Fibroblast of lung (primary cell): ENCODE measurements around the gene JADE2. TPM values are rescaled to one million over a fixed set of nuclear protein-coding genes. Genes with fewer than 3 reads are reported as not detected.

ENCODE experiments used
- DNase-seq, 2 donors: peaks; one replicate each; pipeline versions ENCODE4 v3.0.0 to v3.0.0-alpha.2; 2010; ENCODE audit warnings: low read depth in 2 of 2
- H2AFZ ChIP-seq: 2 replicates; pipeline ENCODE4 v1.5.1; 2012; ENCODE audit warnings: low read length, control low read depth, inconsistent platforms
- H3K27ac ChIP-seq: 2 replicates; pipeline ENCODE4 v1.5.1; 2011; ENCODE audit warnings: low read length, control low read depth; ENCODE audit not compliant: insufficient read depth
- H3K27me3 ChIP-seq: 2 replicates; pipeline ENCODE4 v1.5.1; 2011; ENCODE audit warnings: mild to moderate bottlenecking, low read length; ENCODE audit not compliant: control insufficient read depth, insufficient read depth
- H3K36me3 ChIP-seq: 2 replicates; pipeline ENCODE4 v1.5.1; 2011; ENCODE audit warnings: low read length; ENCODE audit not compliant: control insufficient read depth, insufficient read depth
- H3K4me1 ChIP-seq: 2 replicates; pipeline ENCODE4 v1.5.1; 2011; ENCODE audit warnings: low read length; ENCODE audit not compliant: control insufficient read depth, insufficient read depth; ENCODE audit errors: extremely low read depth
- H3K4me2 ChIP-seq: 2 replicates; pipeline ENCODE4 v1.5.1; 2011; ENCODE audit warnings: low read length, control low read depth; ENCODE audit not compliant: insufficient read depth; ENCODE audit errors: extremely low read depth
- H3K4me3 ChIP-seq, 4 experiments: fragments of 200-600 bp in 1 of 4; sonication (generic) in 1 of 4; replicated peaks in 1 of 4; 2 replicates each; pipeline ENCODE4 v1.5.1; 2011 to 2016; ENCODE audit warnings: low read length in 4 of 4, low read depth in 3 of 4, mild to moderate bottlenecking in 3 of 4, control low read depth in 2 of 4, inconsistent platforms in 1 of 4, mixed read lengths in 1 of 4; ENCODE audit not compliant: insufficient read depth in 1 of 4; ENCODE audit errors: control extremely low read depth in 1 of 4
- H3K79me2 ChIP-seq: 2 replicates; pipeline ENCODE4 v1.5.1; 2012; ENCODE audit warnings: mild to moderate bottlenecking, low read length, inconsistent platforms; ENCODE audit not compliant: control insufficient read depth, insufficient read depth
- H3K9ac ChIP-seq: 2 replicates; pipeline ENCODE4 v1.5.1; 2011; ENCODE audit warnings: mild to moderate bottlenecking, low read length, control low read depth; ENCODE audit not compliant: insufficient read depth
- H3K9me3 ChIP-seq: 2 replicates; pipeline ENCODE4 v1.5.1; 2012; ENCODE audit warnings: low read depth, low read length; ENCODE audit not compliant: control insufficient read depth, insufficient read depth
- H4K20me1 ChIP-seq: 2 replicates; pipeline ENCODE4 v1.5.1; 2011; ENCODE audit warnings: low read length; ENCODE audit not compliant: control insufficient read depth, insufficient read depth; ENCODE audit errors: extremely low read depth
- CTCF ChIP-seq, 2 donors: IDR thresholded peaks in 1 of 2; conservative IDR thresholded peaks in 1 of 2; 1 replicate in 1 of 2; 2 replicates in 1 of 2; pipeline ENCODE4 v1.5.1; 2011 to 2012; ENCODE audit warnings: low read length in 2 of 2, control low read depth in 1 of 2, inconsistent platforms in 1 of 2, low read depth in 1 of 2, mild to moderate bottlenecking in 1 of 2
- EZH2 ChIP-seq: IDR thresholded peaks from 2 replicates; pipeline ENCODE4 v1.5.1; 2012; ENCODE audit warnings: low read length, control low read depth, mild to moderate bottlenecking; ENCODE audit errors: missing control alignments
- polyA plus RNA-seq, 2 donors: library from polyadenylated mRNA; depleted of rRNA in 1 of 2; stranded (reverse) in 1 of 2; unstranded in 1 of 2; fragments of >200 nt; gene quantifications; 2 replicates each; pipeline ENCODE4 v1.2.1, GENCODE V29; 2011 to 2012; ENCODE audit warnings: missing spikeins in 1 of 2
- total RNA-seq: library from RNA; depleted of rRNA; stranded (reverse); fragments of >200 nt; gene quantifications from 2 replicates; pipeline ENCODE4 v1.2.1, GENCODE V29; 2014

Gene JADE2
- total and polyA plus RNA-seq, 2 donors (not counting 1 experiment from before 2014, with no cell fraction given): 10.0 to 45.9 TPM

DNA sequence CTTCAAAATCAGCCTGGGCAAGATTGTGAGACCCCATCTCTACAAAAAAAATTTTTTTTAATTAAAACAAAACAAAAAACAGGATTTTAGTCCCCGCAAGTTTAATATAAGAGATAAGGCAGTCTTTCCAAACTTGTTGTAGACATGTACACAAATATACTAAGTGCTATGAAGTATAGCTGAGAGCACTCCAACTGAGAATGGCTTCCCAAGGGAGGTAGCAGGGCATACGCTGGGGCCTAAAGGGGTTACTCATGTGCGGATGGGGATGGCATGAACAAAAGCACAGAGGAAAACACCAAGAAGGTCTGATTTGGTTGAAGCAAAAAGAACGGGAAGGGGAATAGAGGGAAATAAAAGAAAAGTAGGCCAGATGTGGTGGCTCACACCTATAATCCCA lies 86.0 kb downstream of the JADE2 start:
- no peaks in the 10 kb centered on the region for H3K79me2 ChIP-seq
- no peak overlapping the region for H3K27ac ChIP-seq
- H3K4me1 ChIP-seq: no peaks in the 10 kb centered on the region
- no peaks in the 10 kb centered on the region for H4K20me1 ChIP-seq
- no peak overlapping the region for H3K4me2 ChIP-seq
- no peak overlapping the region for H3K9ac ChIP-seq
- H3K36me3 ChIP-seq: peaks cover 8% of the 10 kb centered on the region
- no peak for DNase-seq
- no peak overlapping the region for H2AFZ ChIP-seq
- H3K9me3 ChIP-seq: no peaks in the 10 kb centered on the region
- H3K4me3 ChIP-seq: no peak overlapping the region
- TF ChIP-seq CTCF (conservative IDR thresholded peaks at IDR 0.05 in 1 of 2, IDR thresholded peaks at IDR 0.05 in 1 of 2; ENCODE audit: low read depth in 1 of 2, low read length in 2 of 2): no peak
- no peak for TF ChIP-seq EZH2
- no peaks in the 10 kb centered on the region for H3K27me3 ChIP-seq

DNA sequence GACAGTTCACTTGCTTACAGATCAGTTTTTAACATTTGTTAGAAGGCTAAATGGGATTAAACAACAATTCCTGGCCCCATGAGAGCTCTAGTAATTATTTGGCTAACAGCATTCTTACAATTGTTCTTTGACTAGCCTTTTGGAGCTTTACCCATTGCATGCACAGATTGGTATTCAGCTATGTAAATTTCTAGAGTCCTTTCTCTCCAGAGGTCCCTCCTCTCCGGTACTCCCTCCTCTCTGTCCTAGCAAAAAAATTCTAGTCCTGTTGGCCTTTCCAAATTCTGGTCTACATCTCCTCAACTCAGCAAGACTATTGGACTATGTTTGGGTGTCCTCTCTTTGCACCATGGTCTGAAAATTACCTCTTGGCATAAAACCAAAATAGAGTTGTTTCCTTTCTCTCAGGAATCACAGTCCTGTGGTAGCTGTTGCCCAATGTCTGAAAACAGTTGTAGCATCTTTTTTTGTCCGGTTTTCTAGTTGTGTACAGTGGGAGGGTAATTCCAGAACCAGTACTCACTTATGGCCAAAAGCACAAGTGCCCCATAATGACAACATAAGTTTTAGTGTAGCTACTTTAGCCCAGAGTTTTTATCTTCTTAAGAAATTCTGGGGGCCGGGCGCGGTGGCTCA lies 89.1 kb downstream of the JADE2 start:
- no peak overlapping the region for H3K9ac ChIP-seq
- no peak overlapping the region for H3K4me2 ChIP-seq
- H3K27ac ChIP-seq: no peak overlapping the region
- H3K79me2 ChIP-seq: no peaks in the 10 kb centered on the region
- no peak overlapping the region for H2AFZ ChIP-seq
- H3K36me3 ChIP-seq: peaks cover 6% of the 10 kb centered on the region
- no peaks in the 10 kb centered on the region for H3K4me1 ChIP-seq
- H3K4me3 ChIP-seq: no peak overlapping the region
- no peak for DNase-seq
- no peaks in the 10 kb centered on the region for H3K9me3 ChIP-seq
- no peaks in the 10 kb centered on the region for H4K20me1 ChIP-seq
- H3K27me3 ChIP-seq: no peaks in the 10 kb centered on the region
- TF ChIP-seq EZH2 (no peak), CTCF (conservative IDR thresholded peaks at IDR 0.05 in 1 of 2, IDR thresholded peaks at IDR 0.05 in 1 of 2; ENCODE audit: low read depth in 1 of 2, low read length in 2 of 2) (no peak)

DNA sequence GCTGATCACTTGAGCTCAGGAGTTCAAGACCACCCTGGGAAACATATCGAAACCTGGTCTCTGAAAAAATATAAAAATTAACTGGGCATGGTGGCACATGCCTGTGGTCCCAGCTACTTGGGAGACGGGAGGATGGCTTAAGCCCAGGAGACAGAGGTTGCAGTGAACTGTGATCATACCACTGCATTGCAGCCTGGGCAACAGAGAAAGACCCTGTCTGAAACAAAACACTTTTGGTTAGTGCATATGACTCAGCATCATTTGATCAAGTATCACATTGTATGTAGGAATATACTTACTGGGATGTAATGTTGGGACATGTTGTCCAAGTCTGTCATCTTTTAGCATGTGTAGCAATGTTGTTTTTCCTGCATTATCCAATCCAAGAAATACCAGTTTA lies 95.2 kb downstream of the JADE2 start:
- H4K20me1 ChIP-seq: no peaks in the 10 kb centered on the region
- H3K4me1 ChIP-seq: no peaks in the 10 kb centered on the region
- H3K9me3 ChIP-seq: no peaks in the 10 kb centered on the region
- H3K36me3 ChIP-seq: no peaks in the 10 kb centered on the region
- no peak overlapping the region for H3K4me2 ChIP-seq
- no peak overlapping the region for H3K27ac ChIP-seq
- TF ChIP-seq EZH2 (no peak), CTCF (conservative IDR thresholded peaks at IDR 0.05 in 1 of 2, IDR thresholded peaks at IDR 0.05 in 1 of 2; ENCODE audit: low read depth in 1 of 2, low read length in 2 of 2) (no peak)
- no peak for DNase-seq
- no peaks in the 10 kb centered on the region for H3K27me3 ChIP-seq
- peaks cover 1% of the 10 kb centered on the region for H3K79me2 ChIP-seq
- no peak overlapping the region for H3K4me3 ChIP-seq
- no peak overlapping the region for H2AFZ ChIP-seq
- H3K9ac ChIP-seq: no peak overlapping the region
